K562 (cell line): ENCODE data around the gene SAMD9L. TPM values are rescaled to one million over a fixed set of nuclear protein-coding genes. Genes with fewer than 3 reads are reported as not detected.

Experiments
- ATF2 ChIP-seq: sonication (generic); formaldehyde crosslinking; IDR thresholded peaks from 2 replicates; pipeline ENCODE4 v1.8.1; 2022; ENCODE audit warnings: missing genetic modification reagents
- BRD4 ChIP-seq: fragments of 200-600 bp; sonication (generic); IDR thresholded peaks from 2 replicates; pipeline ENCODE4 v1.6.1; 2017; ENCODE audit warnings: inconsistent platforms
- HSF4 ChIP-seq: fragments of 250-450 bp; sonication (Bioruptor Pico); IDR thresholded peaks from 2 replicates; pipeline ENCODE4 v2.1.2; 2022; ENCODE audit warnings: mild to moderate bottlenecking, moderate library complexity, borderline replicate concordance
- SETDB1 ChIP-seq: IDR thresholded peaks from one replicate; pipeline ENCODE4 v1.6.1; 2012; ENCODE audit warnings: low read length, control low read depth, inconsistent platforms
- TEAD2 ChIP-seq: fragments of 450-650 bp; IDR thresholded peaks from 2 replicates; pipeline ENCODE4 v1.6.1; 2016; ENCODE audit warnings: missing genetic modification characterization, control low read depth, missing compliant biosample characterization
- ZNF146 ChIP-seq: IDR thresholded peaks from one replicate; pipeline ENCODE4 v1.6.1; 2018; ENCODE audit warnings: missing compliant biosample characterization; ENCODE audit not compliant: unreplicated experiment
- polyA plus RNA-seq, 8 experiments: library from polyadenylated mRNA; depleted of rRNA in 4 of 8; stranded (reverse) in 5 of 8; unstranded in 3 of 8; fragments of >200 nt; fragmentation: Nextera tagmentation in 2 of 8; fragmentation: Illumina TruSeq in 1 of 8; extraction: Ambion mirVana in 2 of 8; extraction: Trizol in 1 of 8; gene quantifications; 2 replicates each; pipeline versions ENCODE4 v1.2.1 to v1.2.3, GENCODE V29; 2011 to 2014; ENCODE audit warnings: inconsistent platforms in 1 of 8, missing spikeins in 1 of 8
- total RNA-seq, 7 experiments: library from RNA; depleted of rRNA in 6 of 7; stranded (reverse); fragments of >200 nt in 6 of 7; fragmentation: Illumina TruSeq in 2 of 7; extraction: Trizol in 2 of 7; gene quantifications; 2 replicates each; pipeline versions ENCODE4 v1.2.1 to v1.2.3, GENCODE V29; 2011 to 2021; ENCODE audit warnings: low replicate concordance in 1 of 7
- TF ChIP-seq, protein P1 (sequence below): fragments of 250-450 bp; sonication (Bioruptor Pico); IDR thresholded peaks from 2 replicates; pipeline ENCODE4 v1.5.0; 2021; ENCODE audit warnings: mild to moderate bottlenecking, moderate library complexity
- TF ChIP-seq, protein P2 (sequence below): fragments of 250-450 bp; sonication (Bioruptor Pico); IDR thresholded peaks from 2 replicates; pipeline ENCODE4 v1.4.0; 2020; ENCODE audit warnings: mild to moderate bottlenecking, moderate library complexity, borderline replicate concordance
- TF ChIP-seq, protein P3 (sequence below): sonication (generic); formaldehyde crosslinking; IDR thresholded peaks from 2 replicates; pipeline ENCODE4 v1.8.0; 2022; ENCODE audit warnings: mild to moderate bottlenecking, low read depth, missing genetic modification reagents

The SAMD9L gene
- total and polyA plus RNA-seq, 9 of the 15 experiments (the other 6 are each of a cell fraction or from before 2014, with no cell fraction given): 0.15 to 1.0 (median 0.48) TPM

DNA sequence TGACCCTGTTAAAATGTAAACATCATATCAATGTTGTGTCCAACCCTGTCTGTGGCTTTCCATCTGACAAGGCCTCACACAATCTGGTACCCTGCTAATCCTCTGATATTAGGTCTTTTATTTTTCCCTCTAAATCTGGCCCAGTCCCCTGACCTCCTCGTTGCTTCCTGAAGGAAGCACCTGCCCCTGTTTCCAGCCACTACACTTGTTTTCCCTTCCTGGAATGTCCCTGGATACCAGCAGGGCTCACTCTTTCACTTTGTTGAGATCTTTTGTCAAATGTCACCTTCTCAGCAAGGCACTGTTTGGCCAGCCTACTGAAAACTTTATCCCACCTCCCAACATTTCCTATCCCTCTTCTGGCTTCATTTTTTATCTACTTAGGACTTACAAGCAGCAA lies 2.1 kb downstream of the SAMD9L start (continued):
- TF ChIP-seq, protein P1, sequence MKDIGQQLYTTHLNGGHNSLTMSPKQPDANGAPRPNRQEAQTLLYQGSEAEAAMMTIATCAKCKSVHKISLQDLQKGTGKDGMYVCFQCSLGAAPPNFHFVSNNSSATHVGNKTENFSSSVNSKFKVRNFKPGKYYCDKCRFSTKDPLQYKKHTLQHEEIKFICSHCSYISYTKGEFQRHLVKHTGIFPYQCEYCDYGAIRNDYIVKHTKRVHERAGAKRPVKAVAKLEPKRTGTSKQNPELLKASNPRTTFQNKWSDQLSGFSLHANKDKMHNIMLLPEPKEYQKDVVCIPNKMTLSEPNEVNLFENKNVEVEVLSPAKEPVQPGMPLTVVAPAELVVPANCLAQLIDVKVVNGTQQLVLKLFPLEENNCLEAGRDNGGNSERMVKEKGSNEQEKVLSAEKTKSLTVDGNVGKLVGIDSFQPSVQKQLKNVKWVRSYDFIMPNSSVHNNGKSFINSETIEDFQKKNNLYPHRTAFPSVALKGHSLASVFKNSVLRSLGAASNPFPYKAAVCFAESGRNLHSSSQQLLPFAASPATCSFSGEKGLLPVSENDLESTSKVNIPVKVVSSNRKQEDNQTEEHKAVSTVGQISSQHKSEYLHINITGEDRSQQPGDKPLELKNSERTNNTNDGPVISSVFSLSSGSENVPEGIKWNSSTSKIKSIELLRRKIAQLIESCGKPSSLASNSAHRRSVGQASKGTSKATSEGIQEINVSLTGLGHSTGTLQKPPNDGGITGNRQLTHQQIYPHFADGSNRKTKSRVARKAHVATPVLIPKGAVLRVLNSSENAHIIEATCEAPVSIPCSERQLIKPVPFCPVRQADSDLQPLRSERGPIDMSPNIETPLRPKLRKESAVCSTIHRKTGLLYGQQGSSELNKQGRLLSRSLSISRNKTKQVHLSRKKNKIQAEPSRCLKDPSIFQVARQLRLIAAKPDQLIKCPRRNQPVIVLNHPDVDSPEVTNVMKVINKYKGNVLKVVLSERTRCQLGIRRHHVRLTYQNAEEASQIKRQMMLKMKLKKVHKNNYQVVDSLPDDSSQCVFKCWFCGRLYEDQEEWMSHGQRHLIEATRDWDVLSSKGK (CRISPR knock-in tag): no peak
- no peak for TF ChIP-seq ZNF146 (CRISPR knock-in tag)
- TF ChIP-seq ATF2 (CRISPR knock-in tag): no peak
- TF ChIP-seq SETDB1: no peak
- no peak for TF ChIP-seq TEAD2 (tag)
- TF ChIP-seq, protein P2, sequence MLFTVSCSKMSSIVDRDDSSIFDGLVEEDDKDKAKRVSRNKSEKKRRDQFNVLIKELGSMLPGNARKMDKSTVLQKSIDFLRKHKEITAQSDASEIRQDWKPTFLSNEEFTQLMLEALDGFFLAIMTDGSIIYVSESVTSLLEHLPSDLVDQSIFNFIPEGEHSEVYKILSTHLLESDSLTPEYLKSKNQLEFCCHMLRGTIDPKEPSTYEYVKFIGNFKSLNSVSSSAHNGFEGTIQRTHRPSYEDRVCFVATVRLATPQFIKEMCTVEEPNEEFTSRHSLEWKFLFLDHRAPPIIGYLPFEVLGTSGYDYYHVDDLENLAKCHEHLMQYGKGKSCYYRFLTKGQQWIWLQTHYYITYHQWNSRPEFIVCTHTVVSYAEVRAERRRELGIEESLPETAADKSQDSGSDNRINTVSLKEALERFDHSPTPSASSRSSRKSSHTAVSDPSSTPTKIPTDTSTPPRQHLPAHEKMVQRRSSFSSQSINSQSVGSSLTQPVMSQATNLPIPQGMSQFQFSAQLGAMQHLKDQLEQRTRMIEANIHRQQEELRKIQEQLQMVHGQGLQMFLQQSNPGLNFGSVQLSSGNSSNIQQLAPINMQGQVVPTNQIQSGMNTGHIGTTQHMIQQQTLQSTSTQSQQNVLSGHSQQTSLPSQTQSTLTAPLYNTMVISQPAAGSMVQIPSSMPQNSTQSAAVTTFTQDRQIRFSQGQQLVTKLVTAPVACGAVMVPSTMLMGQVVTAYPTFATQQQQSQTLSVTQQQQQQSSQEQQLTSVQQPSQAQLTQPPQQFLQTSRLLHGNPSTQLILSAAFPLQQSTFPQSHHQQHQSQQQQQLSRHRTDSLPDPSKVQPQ (CRISPR knock-in tag): no peak
- TF ChIP-seq, protein P3, sequence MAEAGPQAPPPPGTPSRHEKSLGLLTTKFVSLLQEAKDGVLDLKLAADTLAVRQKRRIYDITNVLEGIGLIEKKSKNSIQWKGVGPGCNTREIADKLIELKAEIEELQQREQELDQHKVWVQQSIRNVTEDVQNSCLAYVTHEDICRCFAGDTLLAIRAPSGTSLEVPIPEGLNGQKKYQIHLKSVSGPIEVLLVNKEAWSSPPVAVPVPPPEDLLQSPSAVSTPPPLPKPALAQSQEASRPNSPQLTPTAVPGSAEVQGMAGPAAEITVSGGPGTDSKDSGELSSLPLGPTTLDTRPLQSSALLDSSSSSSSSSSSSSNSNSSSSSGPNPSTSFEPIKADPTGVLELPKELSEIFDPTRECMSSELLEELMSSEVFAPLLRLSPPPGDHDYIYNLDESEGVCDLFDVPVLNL (CRISPR knock-in tag): no peak
- no peak for TF ChIP-seq BRD4
- no peak for TF ChIP-seq HSF4 (CRISPR knock-in tag)
